Esophagus squamous epithelium (tissue), 4 donors: ENCODE measurements around the gene OSBPL10.

Source experiments
- POLR2A ChIP-seq, 4 donors: fragments of 450-650 bp; IDR thresholded peaks; one replicate each; pipeline ENCODE4 v1.6.1; 2017; ENCODE audit warnings: antibody characterized with exemption in 4 of 4, mild to moderate bottlenecking in 4 of 4, moderate library complexity in 3 of 4
- TF ChIP-seq, protein P1 (sequence below), 6 experiments: fragments of 450-650 bp in 4 of 6; fragments of 200-600 bp in 2 of 6; sonication (generic) in 2 of 6; IDR thresholded peaks; one replicate each; pipeline ENCODE4 v1.5.1; 2016 to 2019; ENCODE audit warnings: antibody characterized with exemption in 6 of 6, mild to moderate bottlenecking in 4 of 6, moderate library complexity in 4 of 6

DNA sequence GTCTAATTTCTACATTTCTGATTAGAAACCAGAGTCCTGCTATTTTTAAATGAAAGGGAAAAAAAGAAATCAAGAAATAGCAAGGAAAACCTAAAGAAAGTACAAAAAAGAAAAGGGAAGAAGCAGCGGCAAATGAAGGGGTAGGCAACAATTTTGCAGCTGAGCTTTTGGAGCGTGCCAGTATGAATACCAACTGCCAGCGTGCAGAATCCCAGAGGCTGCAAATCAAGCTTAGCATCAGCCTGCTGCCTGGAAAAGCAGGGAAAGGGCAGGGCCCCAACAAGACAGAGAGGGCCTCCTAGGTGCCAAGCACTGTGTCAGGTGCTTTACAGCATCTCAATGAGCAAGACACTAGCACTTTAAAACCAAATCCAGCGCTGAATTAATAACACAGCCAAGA is 271.5 kb downstream of the OSBPL10 start:
- TF ChIP-seq POLR2A (IDR thresholded peaks at IDR 0.05), result no peak
- TF ChIP-seq, protein P1, sequence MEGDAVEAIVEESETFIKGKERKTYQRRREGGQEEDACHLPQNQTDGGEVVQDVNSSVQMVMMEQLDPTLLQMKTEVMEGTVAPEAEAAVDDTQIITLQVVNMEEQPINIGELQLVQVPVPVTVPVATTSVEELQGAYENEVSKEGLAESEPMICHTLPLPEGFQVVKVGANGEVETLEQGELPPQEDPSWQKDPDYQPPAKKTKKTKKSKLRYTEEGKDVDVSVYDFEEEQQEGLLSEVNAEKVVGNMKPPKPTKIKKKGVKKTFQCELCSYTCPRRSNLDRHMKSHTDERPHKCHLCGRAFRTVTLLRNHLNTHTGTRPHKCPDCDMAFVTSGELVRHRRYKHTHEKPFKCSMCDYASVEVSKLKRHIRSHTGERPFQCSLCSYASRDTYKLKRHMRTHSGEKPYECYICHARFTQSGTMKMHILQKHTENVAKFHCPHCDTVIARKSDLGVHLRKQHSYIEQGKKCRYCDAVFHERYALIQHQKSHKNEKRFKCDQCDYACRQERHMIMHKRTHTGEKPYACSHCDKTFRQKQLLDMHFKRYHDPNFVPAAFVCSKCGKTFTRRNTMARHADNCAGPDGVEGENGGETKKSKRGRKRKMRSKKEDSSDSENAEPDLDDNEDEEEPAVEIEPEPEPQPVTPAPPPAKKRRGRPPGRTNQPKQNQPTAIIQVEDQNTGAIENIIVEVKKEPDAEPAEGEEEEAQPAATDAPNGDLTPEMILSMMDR (IDR thresholded peaks at IDR 0.05), result no peak
